GM12891 (cell line): ENCODE data around the gene SLC4A1AP.

ENCODE experiments used
- POLR2A ChIP-seq: IDR thresholded peaks from 2 replicates; pipeline ENCODE4 v1.6.1; 2011; ENCODE audit warnings: low read depth, low read length, control low read depth
- SPI1 ChIP-seq: IDR thresholded peaks from 2 replicates; pipeline ENCODE4 v1.6.1; 2011; ENCODE audit warnings: low read depth, low read length, control low read depth
- TAF1 ChIP-seq: IDR thresholded peaks from 2 replicates; pipeline ENCODE4 v1.6.1; 2011; ENCODE audit warnings: low read depth, low read length, control low read depth

GRCh38 chr2:27624943-27625342, 38.7 kb upstream of the SLC4A1AP start:
- TF ChIP-seq POLR2A, result no peak
- TF ChIP-seq SPI1, result no peak
- no peak for TF ChIP-seq TAF1
